ENCODE results near the gene PRIMPOL.

Gene PRIMPOL

GRCh38 chr4:184721254-184721653 is 71.7 kb downstream of the PRIMPOL start:
- DNase-seq (ENCODE audit: low read depth) = no peak
- in situ Hi-C loops (cut with HindIII; ENCODE audit: low sequenced_read_pairs) = no loop called here
- TF ChIP-seq CTCF (IDR thresholded peaks at IDR 0.05; ENCODE audit: low read depth, low read length, missing control alignments) = no peak
- H3K4me3 ChIP-seq (ENCODE audit: low read depth, low read length) = no peak overlapping the region

- in situ Hi-C loops (cut with HindIII; ENCODE audit: low sequenced_read_pairs) = no loop called here
- TF ChIP-seq CTCF (IDR thresholded peaks at IDR 0.05; ENCODE audit: low read depth, low read length, missing control alignments) = no peak
- DNase-seq (ENCODE audit: low read depth) = no peak
- no peak overlapping the region for H3K4me3 ChIP-seq (ENCODE audit: low read depth, low read length)
Measured at GRCh38 chr4:184722798-184723197, 73.3 kb downstream of the PRIMPOL start.

- TF ChIP-seq CTCF (IDR thresholded peaks at IDR 0.05; ENCODE audit: low read depth, low read length, missing control alignments) = no peak
- no peak overlapping the region for H3K4me3 ChIP-seq (ENCODE audit: low read depth, low read length)
- DNase-seq (ENCODE audit: low read depth) = no peak
- in situ Hi-C loops (cut with HindIII; ENCODE audit: low sequenced_read_pairs) = no loop called here
Measured at GRCh38 chr4:184727430-184727829, 77.9 kb downstream of the PRIMPOL start.

- no peak overlapping the region for H3K4me3 ChIP-seq (ENCODE audit: low read depth, low read length)
- peak; percentile 19 for DNase-seq (ENCODE audit: low read depth)
- no peak for TF ChIP-seq CTCF (IDR thresholded peaks at IDR 0.05; ENCODE audit: low read depth, low read length, missing control alignments)
- in situ Hi-C loops (cut with HindIII; ENCODE audit: low sequenced_read_pairs) = no loop called here
Measured at GRCh38 chr4:184728858-184729257, 79.3 kb downstream of the PRIMPOL start.

- TF ChIP-seq CTCF (IDR thresholded peaks at IDR 0.05; ENCODE audit: low read depth, low read length, missing control alignments) = no peak
- in situ Hi-C loops (cut with HindIII; ENCODE audit: low sequenced_read_pairs) = no loop called here
- DNase-seq (ENCODE audit: low read depth) = no peak
- no peak overlapping the region for H3K4me3 ChIP-seq (ENCODE audit: low read depth, low read length)
Measured at GRCh38 chr4:184729946-184730345, 80.4 kb downstream of the PRIMPOL start.

GRCh38 chr4:184731056-184731455 is 81.5 kb downstream of the PRIMPOL start:
- in situ Hi-C loops (cut with HindIII; ENCODE audit: low sequenced_read_pairs) = no loop called here
- no peak for TF ChIP-seq CTCF (IDR thresholded peaks at IDR 0.05; ENCODE audit: low read depth, low read length, missing control alignments)
- DNase-seq (ENCODE audit: low read depth) = no peak
- no peak overlapping the region for H3K4me3 ChIP-seq (ENCODE audit: low read depth, low read length)

- H3K4me3 ChIP-seq (ENCODE audit: low read depth, low read length) = no peak overlapping the region
- no peak for TF ChIP-seq CTCF (IDR thresholded peaks at IDR 0.05; ENCODE audit: low read depth, low read length, missing control alignments)
- in situ Hi-C loops (cut with HindIII; ENCODE audit: low sequenced_read_pairs) = no loop called here
- no peak for DNase-seq (ENCODE audit: low read depth)
Measured at GRCh38 chr4:184732126-184732525, 82.6 kb downstream of the PRIMPOL start.

Data from astrocyte of the cerebellum (primary cell).